ENCODE results near the gene PDIA6.
"Not testable (repeated sequence)": the region's sequence is repeated elsewhere in the genome, so short reads cannot be mapped to it uniquely, and the experiment has no call there.

Gene PDIA6

GRCh38 chr2:10810202-10811161, 2.1 kb downstream of the PDIA6 start:
- DNase-seq (ENCODE audit: low spot score): peak; percentile 35

DNA sequence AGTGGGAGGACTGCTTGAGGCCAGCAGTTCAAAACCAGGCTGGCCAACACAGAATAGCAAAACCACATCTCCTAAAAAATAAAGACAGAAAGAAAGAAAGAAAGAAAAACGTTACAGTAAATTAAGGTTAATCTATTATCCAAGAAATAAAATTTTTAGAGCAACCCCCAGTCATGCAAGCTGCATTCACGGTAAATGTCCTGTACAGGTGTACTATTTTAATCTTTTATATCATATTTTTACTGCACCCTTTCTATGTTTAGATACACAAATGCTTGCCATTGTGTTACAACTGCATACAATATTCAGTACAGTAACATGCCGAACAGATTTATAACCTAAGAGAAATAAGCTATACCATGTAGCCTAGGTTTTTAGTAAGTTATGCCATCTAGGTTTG, 6.0 kb downstream of the PDIA6 start:
- DNase-seq (ENCODE audit: low spot score): no peak

DNA sequence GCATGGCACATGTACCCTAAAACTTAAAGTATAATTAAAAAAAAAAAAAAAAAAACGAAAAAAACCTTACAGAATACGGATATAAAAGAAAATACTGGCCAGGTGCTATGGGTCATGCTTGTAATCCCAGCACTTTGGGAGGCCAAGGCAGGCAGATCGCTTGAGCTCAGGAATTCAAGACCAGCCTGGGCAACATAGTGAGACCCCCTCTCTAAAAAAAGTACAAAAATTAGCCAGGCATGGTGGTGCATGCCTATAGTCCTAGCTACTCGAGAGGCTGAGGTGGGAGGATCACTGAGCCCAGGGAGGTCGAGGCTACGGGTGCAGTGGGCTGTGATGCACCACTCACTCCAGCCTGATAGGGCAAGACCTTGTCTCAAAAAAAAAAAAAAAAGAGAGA, 6.6 kb downstream of the PDIA6 start:
- DNase-seq (ENCODE audit: low spot score): not testable (repeated sequence)

GRCh38 chr2:10802657-10803056, 9.9 kb downstream of the PDIA6 start:
- no peak for DNase-seq (ENCODE audit: low spot score)

DNA sequence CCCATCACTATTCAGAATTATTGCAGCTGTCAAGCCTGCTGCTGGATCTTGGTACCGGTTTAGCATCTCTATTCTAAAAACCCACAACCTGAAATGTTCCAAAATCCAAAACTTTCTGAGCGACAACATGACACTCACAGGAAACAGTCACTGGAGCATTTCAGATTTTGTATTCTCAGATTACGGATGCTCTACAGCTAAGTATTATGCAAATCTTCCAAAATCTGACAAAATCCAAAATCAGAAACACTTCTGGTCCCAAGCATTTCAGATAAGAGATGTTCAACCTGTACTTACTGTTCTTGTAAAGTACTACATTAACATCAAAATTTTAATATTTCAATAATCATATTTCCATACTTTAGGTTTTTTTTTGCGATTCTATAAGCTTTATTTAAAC, 12.4 kb downstream of the PDIA6 start:
- no peak for DNase-seq (ENCODE audit: low spot score)

DNA sequence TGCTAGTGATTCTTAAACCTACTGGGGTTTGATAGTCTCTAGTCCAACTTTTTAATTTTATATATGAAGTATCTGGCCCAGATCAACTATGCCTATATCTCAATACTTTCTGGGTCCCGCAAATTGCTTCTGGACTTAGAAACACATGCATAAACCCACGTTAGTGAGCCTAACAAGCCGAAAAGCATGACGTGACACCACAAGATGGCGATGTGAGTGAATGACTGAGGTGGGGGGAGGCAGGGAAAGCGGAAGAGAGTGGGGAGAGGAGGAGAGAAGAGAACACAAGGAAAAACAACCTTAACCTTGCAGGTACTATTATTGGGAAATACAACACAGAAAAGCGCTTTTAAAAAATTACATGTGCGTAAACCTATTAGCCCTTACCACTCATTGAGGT, 13.8 kb downstream of the PDIA6 start:
- no peak for DNase-seq (ENCODE audit: low spot score)

DNA sequence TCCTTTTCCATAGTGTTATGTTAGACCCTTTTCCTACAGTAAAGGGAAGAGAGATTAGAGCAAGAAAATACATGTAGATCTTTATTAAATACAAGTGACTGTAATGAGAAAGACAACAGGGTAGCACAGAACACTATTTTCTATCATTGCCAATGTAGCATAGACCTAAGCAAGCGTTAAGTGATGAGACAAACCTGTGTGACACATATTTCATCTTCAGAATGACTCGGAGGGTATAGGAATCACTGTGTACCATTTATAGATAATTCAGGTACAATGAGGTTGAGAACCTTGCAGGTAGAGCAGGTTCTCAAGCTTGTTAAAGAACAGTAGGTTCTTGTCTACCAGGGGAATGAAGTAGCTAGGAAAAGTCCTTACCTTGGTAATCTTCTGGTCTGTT, 15.9 kb downstream of the PDIA6 start:
- no peak for DNase-seq (ENCODE audit: low spot score)

DNA sequence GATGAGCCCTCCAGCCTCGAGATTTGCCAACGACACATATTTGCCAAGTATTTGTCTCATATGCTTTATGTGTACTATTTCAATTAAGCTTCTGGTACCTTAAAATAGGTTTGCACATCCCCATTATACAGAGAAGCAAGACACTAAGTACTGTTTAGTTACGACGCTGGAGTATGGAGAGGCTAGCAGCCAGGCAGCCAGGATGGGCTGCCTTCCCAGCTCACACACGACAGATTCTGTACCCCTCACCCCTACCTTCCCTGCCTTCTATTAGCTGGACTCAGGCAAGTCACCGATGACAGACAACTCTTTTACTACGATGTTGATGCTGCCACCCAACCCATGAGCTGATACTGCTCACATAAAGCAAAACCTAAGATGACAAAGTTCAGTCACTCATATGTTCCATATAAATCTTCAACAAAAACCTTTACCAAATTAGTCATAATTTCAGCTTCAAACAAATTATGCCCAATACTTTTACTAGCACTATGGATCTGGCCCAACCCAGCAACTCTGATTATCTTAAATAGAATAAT, 17.0 kb downstream of the PDIA6 start:
- DNase-seq (ENCODE audit: low spot score): no peak

DNA sequence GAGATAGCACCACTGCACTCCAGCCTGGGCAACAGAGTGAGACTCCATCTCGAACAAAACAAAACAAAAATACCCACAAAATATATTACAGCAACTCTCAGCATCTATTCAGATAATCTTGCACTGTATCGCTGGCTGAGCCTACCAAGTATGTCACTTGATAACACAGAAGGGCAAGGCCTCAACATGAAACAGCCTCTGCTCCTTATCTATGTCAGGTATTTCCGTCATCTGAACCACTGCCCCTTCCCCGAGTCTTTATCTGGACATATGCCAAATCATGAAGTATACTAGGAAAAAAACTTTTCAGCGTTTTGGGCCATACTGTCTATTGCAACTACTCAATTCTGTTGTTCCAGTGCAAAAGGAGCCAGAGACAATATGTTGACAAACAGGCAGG, 17.7 kb downstream of the PDIA6 start:
- DNase-seq (ENCODE audit: low spot score): no peak

DNA sequence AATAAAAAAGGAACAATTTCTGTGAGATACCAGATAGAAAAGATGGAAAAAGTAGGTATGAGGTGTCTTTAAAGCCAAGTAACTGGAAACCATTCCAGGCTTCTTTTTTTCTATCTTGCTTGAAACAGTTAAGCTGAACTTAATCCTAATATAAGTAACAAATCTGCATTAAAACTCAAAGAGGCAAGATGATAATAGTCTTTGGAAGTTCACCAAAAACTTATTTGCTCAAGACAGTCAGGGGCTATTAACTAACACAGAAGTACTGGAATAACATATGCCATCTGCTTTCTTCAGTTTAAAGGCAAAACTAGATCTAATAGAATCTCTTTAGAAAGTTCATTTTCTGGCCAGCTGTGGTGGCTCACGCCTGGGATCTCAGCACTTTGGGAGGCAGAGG, 18.8 kb downstream of the PDIA6 start:
- no peak for DNase-seq (ENCODE audit: low spot score)

DNA sequence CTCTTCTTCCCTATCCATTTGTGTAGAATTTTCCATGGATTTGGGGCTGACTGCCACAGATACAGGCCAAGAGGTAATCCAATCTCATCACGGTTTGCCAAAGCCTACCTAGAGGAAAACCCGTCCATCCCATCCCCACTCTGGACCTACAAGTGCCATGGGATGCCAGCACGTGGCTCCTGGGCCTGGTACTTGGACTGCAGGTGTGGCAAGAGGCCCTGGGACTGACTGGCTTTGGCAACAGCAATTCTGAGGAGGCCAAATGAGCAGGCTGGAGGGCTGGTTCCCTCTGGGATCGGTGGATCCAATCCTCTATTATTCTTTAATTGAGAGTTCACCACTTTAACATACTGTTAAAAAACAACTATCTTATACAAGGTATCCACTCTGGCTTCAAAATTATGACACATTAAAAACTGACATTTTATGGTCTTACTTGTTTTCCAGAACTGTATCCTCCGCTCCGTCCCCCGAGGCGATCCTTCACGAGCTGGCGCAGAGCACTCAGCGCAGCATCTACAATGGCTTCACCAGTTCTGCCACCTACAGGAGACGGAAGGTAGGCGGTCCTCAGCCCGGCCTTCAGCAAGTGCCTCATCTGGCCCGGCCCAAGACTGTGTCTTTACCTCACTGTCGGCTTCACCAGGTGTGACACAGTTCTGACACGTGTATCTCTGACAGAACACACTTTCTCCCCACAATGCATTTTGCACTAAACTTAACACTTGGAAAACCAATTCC, 19.8 kb downstream of the PDIA6 start:
- DNase-seq (ENCODE audit: low spot score): no peak

GRCh38 chr2:10792001-10792634, 20.5 kb downstream of the PDIA6 start:
- no peak for DNase-seq (ENCODE audit: low spot score)

GRCh38 chr2:10790228-10790973, 22.2 kb downstream of the PDIA6 start:
- peak; percentile 89 for DNase-seq (ENCODE audit: low spot score)

DNA sequence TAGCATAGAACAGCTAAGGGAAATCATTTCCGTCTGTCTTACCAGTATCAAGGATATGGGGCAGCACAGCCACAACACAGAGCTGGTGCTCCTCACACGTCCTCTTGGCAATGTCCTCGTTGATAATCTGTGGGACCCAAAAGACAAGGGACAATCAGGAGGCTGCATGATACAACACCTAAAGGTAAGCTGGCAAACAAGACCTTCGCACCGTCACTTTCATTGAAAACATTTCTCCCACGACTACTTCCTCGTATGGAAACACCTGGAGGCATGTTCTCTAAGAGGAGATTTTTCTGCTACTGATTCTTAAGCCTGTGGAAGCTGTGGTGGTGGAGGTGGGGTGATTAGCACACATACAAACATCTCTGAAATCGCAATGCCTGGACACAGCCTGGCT, 23.7 kb downstream of the PDIA6 start:
- DNase-seq (ENCODE audit: low spot score): no peak

DNA sequence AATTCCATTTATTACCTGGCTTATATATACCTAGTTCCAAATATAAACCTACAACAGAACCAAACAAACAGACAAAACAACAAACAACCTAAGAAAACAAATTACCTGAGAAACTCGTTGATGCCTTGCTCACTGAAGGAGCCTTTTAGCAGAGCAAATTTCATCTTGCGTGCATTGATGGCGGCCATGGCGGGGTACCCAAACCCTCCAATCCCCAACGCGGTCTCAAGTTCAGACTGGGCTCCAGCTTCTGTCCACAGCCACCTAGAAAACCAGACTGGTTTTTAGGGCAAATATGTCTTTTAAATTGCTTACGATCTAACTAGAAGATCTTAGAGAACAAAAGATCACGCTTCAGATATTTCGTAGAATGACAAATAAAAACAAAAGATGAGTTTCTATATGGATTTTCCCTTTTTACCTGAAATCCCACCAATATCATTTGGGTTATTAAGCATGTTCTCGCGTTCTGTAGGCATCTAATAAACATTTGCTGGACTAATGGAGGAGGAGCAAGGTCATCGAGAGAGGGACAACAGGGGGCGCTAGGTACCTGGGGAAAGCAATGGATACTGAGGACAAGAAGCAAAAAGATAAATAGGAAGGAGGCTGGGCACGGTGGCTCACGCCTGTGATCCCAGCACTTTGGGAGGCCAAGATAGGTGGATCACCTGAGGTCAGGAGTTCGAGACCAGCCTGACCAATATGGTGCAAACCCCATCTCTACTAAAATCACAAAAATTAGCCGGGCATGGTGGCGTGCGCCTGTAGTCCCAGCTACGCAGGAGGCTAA, 25.2 kb downstream of the PDIA6 start:
- no peak for DNase-seq (ENCODE audit: low spot score)

- DNase-seq (ENCODE audit: low spot score): no peak
Measured at GRCh38 chr2:10786240-10786982, 26.2 kb downstream of the PDIA6 start.

GRCh38 chr2:10785260-10785659, 27.3 kb downstream of the PDIA6 start:
- DNase-seq (ENCODE audit: low spot score): no peak

DNA sequence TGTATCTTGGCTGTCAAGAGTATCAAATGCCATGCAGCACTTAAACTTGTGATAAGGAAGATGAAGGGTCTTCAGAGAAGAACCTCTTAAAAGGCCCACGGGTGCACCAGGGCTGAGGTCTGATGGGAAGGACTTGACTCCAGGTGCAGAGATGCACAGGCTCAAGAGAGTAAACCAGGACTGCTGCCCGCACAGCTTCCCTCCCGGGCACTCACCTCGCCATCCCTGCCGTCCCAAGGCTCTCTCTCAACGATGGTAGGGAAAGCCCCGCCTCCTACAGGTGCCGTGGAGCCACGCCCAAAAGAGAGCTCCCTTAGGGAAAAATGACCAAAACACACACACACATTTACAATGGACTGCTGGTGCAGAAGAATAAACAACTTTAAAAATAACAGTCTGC, 27.9 kb downstream of the PDIA6 start:
- no peak for DNase-seq (ENCODE audit: low spot score)

- peak; percentile 66 for DNase-seq (ENCODE audit: low spot score)
Measured at GRCh38 chr2:10783421-10783820, 29.2 kb downstream of the PDIA6 start.

DNA sequence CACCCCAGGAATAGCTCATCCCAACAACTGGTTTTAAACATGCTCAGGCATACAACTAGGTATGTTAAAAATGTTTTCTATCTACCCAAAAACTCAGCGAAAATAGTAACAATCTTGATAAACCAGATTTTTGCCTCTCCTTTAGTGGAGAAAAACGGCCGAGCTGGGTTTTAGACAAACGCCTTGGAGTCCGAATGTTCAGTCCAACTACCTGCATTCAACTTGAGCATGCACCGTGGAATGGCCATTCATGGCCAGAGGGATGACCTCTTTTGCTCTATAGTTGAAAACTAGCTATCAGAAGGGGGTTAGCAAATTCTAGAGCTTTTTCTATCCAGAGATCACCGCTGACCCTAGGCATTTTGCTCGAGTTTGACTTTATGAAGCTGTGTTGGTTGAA, 30.8 kb downstream of the PDIA6 start:
- DNase-seq (ENCODE audit: low spot score): no peak

All from kidney tubule cell (primary cell).